Osteocyte (in vitro differentiated cells): ENCODE results near the gene RASA4. TPM values are rescaled to one million over a fixed set of nuclear protein-coding genes. Genes with fewer than 3 reads are reported as not detected.
"Not testable (repeated sequence)": the region's sequence is repeated elsewhere in the genome, so short reads cannot be mapped to it uniquely, and the experiment has no call there.

Source experiments
- DNase-seq: peaks from one replicate; pipeline ENCODE4 v3.0.0; 2021; ENCODE audit warnings: mixed read lengths; ENCODE audit not compliant: unreplicated experiment; ENCODE audit errors: extremely low spot score
- H3K27ac Mint-ChIP-seq: one replicate; pipeline ENCODE4 v1.8.0; 2021; ENCODE audit warnings: mild to moderate bottlenecking, mixed read lengths; ENCODE audit not compliant: unreplicated experiment
- H3K27me3 Mint-ChIP-seq: one replicate; pipeline ENCODE4 v1.8.0; 2021; ENCODE audit warnings: mixed read lengths; ENCODE audit not compliant: unreplicated experiment
- H3K36me3 Mint-ChIP-seq: one replicate; pipeline ENCODE4 v1.8.0; 2021; ENCODE audit warnings: mixed read lengths; ENCODE audit not compliant: unreplicated experiment
- H3K4me1 Mint-ChIP-seq: one replicate; pipeline ENCODE4 v1.8.0; 2021; ENCODE audit warnings: mixed read lengths; ENCODE audit not compliant: unreplicated experiment
- H3K4me3 Mint-ChIP-seq: one replicate; pipeline ENCODE4 v1.8.0; 2021; ENCODE audit warnings: mild to moderate bottlenecking, moderate library complexity, mixed read lengths; ENCODE audit not compliant: unreplicated experiment
- H3K9me3 Mint-ChIP-seq: one replicate; pipeline ENCODE4 v1.8.0; 2021; ENCODE audit warnings: mixed read lengths; ENCODE audit not compliant: unreplicated experiment
- total RNA-seq: library from RNA; stranded (reverse); gene quantifications from 2 replicates; pipeline ENCODE4 v1.2.1, GENCODE V29; 2021

RASA4 gene
- total RNA-seq, 1 donor from 2014 or later, result 27.0 TPM

DNA sequence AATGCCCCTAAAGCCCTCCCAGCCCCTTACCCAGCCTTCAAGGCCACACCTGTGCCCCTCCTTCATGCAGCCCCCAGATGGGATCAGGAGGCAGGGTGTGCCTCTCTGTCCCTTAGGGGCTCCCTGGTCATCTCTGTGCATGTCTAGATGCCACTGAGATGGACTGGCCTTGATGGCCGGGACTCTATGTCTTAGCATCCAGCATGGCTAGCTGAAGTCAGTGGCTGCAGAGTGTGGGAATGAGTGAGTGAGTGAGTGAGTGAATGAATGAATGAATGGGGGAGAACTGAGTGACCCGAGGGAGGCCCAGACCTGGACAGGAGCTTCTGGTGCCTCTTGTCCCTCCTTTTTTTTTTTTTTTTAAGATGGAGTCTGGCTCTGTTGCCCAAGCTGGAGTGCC is 84.4 kb downstream of the RASA4 start:
- not testable (repeated sequence) for H3K9me3 Mint-ChIP-seq, H3K4me3 Mint-ChIP-seq, H3K4me1 Mint-ChIP-seq, H3K36me3 Mint-ChIP-seq, H3K27ac Mint-ChIP-seq, DNase-seq, H3K27me3 Mint-ChIP-seq

DNA sequence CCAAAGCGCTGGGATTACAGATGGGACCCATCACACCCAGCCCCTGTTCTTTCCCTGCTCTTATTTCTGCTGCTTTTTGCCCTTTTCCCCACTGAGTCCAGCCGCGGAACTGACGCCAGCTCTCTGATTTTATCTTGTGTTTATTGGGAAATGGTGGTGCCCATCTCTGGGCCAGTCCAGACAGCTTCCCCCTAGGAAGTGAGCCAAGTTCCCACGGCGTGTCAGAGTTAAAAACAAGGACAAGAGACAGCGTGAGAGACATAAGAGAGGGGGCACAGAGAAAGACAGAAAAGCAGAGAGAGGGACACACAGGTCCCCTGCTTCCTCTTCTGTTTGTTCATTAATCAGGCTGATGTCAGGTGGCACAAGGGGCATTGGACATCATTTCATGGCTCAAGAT is 85.0 kb downstream of the RASA4 start:
- H3K4me3 Mint-ChIP-seq, H3K4me1 Mint-ChIP-seq, DNase-seq, H3K27ac Mint-ChIP-seq, H3K36me3 Mint-ChIP-seq, H3K27me3 Mint-ChIP-seq, H3K9me3 Mint-ChIP-seq: not testable (repeated sequence)

- not testable (repeated sequence) for H3K4me3 Mint-ChIP-seq, H3K36me3 Mint-ChIP-seq, H3K4me1 Mint-ChIP-seq
These were observed 88.4 kb downstream of the RASA4 start for GRCh38 chr7:102527822-102528793.

GRCh38 chr7:102527182-102527581 is 89.4 kb downstream of the RASA4 start:
- H3K27ac Mint-ChIP-seq, result peak overlapping the region; percentile 34
- DNase-seq, H3K4me1 Mint-ChIP-seq, H3K27me3 Mint-ChIP-seq, H3K36me3 Mint-ChIP-seq, H3K9me3 Mint-ChIP-seq, H3K4me3 Mint-ChIP-seq: not testable (repeated sequence)

More at GRCh38 chr7:102527822-102528793, 88.4 kb downstream of the RASA4 start:
- not testable (repeated sequence) for H3K27me3 Mint-ChIP-seq, H3K9me3 Mint-ChIP-seq, H3K27ac Mint-ChIP-seq, DNase-seq

- H3K27me3 Mint-ChIP-seq, H3K4me1 Mint-ChIP-seq, H3K27ac Mint-ChIP-seq, H3K4me3 Mint-ChIP-seq, DNase-seq, H3K36me3 Mint-ChIP-seq, H3K9me3 Mint-ChIP-seq: not testable (repeated sequence)
These were observed 91.8 kb downstream of the RASA4 start for GRCh38 chr7:102524803-102525202.

Other genes with a start within 250 kb of the RASA4 start
- 30.1 and 32.2 TPM in 2 replicates for gene PRKRIP1, start 220.4 kb downstream of the RASA4 start, total RNA-seq
- 46.3 and 47.8 TPM in 2 replicates for gene ORAI2, start 183.2 kb downstream of the RASA4 start, total RNA-seq
- 11.9 and 13.9 TPM in 2 replicates for gene ALKBH4, start 151.9 kb downstream of the RASA4 start, total RNA-seq
- 20.1 and 22.1 TPM in 2 replicates for gene LRWD1, start 151.8 kb downstream of the RASA4 start, total RNA-seq
- gene POLR2J, start 137.8 kb downstream of the RASA4 start, total RNA-seq, result 45.2 and 45.4 TPM in 2 replicates
- gene RASA4B, start 99.0 kb downstream of the RASA4 start, total RNA-seq, result 7.4 and 11.7 TPM in 2 replicates
- 7.9 and 11.0 TPM in 2 replicates for gene UPK3BL2, start 73.1 kb downstream of the RASA4 start, total RNA-seq
- not detected in 2 replicates for gene SPDYE2, start 65.5 kb downstream of the RASA4 start, total RNA-seq
- gene POLR2J3, start 44.2 kb downstream of the RASA4 start, total RNA-seq, result 24.1 and 27.1 TPM in 2 replicates
- gene UPK3BL1, start 26.0 kb upstream of the RASA4 start, total RNA-seq, result 16.4 and 20.6 TPM in 2 replicates
- not detected in 2 replicates for gene SPDYE2B, start 33.6 kb upstream of the RASA4 start, total RNA-seq
- gene POLR2J2, start 54.9 kb upstream of the RASA4 start, total RNA-seq, result 6.5 and 6.7 TPM in 2 replicates
- 6.8 and 7.8 TPM in 2 replicates for gene FAM185A, start 132.2 kb upstream of the RASA4 start, total RNA-seq